Tibial nerve (tissue), 4 donors: ENCODE data around the gene FAT1.

ENCODE experiments used
- EP300 ChIP-seq, 2 donors: sonication (generic); formaldehyde crosslinking; IDR thresholded peaks; one replicate each; pipeline ENCODE4 v1.6.1; 2017; ENCODE audit warnings: antibody characterized with exemption in 2 of 2, mild to moderate bottlenecking in 1 of 2
- POLR2A ChIP-seq, 2 donors: fragments of 450-650 bp; IDR thresholded peaks; one replicate each; pipeline ENCODE4 v1.6.1; 2017; ENCODE audit warnings: antibody characterized with exemption in 2 of 2, mild to moderate bottlenecking in 2 of 2, moderate library complexity in 2 of 2
- TF ChIP-seq, protein P1 (sequence below), 5 experiments: fragments of 200-600 bp in 3 of 5; fragments of 450-650 bp in 2 of 5; sonication (generic) in 3 of 5; IDR thresholded peaks; one replicate each; pipeline ENCODE4 v1.5.1; 2016 to 2019; ENCODE audit warnings: antibody characterized with exemption in 5 of 5, mild to moderate bottlenecking in 3 of 5, moderate library complexity in 2 of 5

DNA sequence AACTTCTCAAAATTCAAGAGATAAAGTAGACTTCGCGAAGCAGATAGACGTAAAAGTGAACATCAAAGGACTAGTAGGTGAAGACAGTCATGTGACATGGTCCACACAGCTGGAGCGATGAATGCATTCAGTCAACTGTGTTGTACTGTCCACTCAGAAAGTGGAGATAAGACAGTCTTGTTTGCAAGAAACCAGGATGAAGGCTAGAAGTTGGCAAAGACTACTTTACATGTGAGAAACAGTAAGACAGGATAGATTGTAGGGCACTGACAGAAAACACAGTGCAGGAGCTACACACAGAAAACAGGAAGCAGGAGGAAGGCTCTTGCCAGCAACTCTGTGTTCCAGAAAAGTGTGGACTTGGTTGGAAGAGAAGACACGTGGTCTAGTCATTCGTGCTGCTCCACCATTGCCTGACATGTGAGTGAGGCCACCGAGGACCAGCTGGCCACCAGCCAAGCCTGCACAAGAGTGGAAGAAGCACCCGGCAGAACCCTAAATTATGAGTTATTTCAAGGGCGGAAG lies 78.9 kb downstream of the FAT1 start:
- TF ChIP-seq, protein P1, sequence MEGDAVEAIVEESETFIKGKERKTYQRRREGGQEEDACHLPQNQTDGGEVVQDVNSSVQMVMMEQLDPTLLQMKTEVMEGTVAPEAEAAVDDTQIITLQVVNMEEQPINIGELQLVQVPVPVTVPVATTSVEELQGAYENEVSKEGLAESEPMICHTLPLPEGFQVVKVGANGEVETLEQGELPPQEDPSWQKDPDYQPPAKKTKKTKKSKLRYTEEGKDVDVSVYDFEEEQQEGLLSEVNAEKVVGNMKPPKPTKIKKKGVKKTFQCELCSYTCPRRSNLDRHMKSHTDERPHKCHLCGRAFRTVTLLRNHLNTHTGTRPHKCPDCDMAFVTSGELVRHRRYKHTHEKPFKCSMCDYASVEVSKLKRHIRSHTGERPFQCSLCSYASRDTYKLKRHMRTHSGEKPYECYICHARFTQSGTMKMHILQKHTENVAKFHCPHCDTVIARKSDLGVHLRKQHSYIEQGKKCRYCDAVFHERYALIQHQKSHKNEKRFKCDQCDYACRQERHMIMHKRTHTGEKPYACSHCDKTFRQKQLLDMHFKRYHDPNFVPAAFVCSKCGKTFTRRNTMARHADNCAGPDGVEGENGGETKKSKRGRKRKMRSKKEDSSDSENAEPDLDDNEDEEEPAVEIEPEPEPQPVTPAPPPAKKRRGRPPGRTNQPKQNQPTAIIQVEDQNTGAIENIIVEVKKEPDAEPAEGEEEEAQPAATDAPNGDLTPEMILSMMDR (IDR thresholded peaks at IDR 0.05) = no peak
- TF ChIP-seq POLR2A (IDR thresholded peaks at IDR 0.05) = no peak
- TF ChIP-seq EP300 (IDR thresholded peaks at IDR 0.05) = no peak
